Upper lobe of right lung (tissue), 1 donor: Measurements from ENCODE around the gene PRKAR1B. TPM values are rescaled to one million over a fixed set of nuclear protein-coding genes. Genes with fewer than 3 reads are reported as not detected.

Experiments used
- ATAC-seq: fragments of 200-7000 bp; cut with Tn5 transposase; one replicate; pipeline ENCODE4 v1.9.1; 2020; ENCODE audit warnings: mild to moderate bottlenecking, moderate library complexity
- DNase-seq: peaks from one replicate; pipeline ENCODE4 v3.0.0-alpha.2; 2020
- H3K27ac ChIP-seq: fragments of 200-600 bp; one replicate; pipeline ENCODE4 v1.8.0; 2022
- H3K27me3 ChIP-seq: fragments of 200-600 bp; one replicate; pipeline ENCODE4 v1.8.0; 2022; ENCODE audit warnings: mild to moderate bottlenecking
- H3K36me3 ChIP-seq: fragments of 200-600 bp; one replicate; pipeline ENCODE4 v1.8.0; 2022
- H3K4me1 ChIP-seq: fragments of 200-600 bp; one replicate; pipeline ENCODE4 v1.8.0; 2022
- H3K4me3 ChIP-seq: fragments of 200-600 bp; one replicate; pipeline ENCODE4 v1.8.0; 2022; ENCODE audit warnings: mild to moderate bottlenecking
- H3K9me3 ChIP-seq: fragments of 200-600 bp; one replicate; pipeline ENCODE4 v1.8.0; 2022
- intact Hi-C: fragments of 100-400 bp; cut with DNase I; formaldehyde crosslinking; loops from one replicate; pipeline ENCODE4 v1.11.0; 2022
- total RNA-seq: library from RNA; stranded (reverse); fragmentation: NEBNext Ultra II Directional; extraction: Animal tissue kit (Norgen Biotek cat#: 25700); gene quantifications from one replicate; pipeline ENCODE4 v1.2.1, GENCODE V29; 2021
- TF ChIP-seq, protein P1 (sequence below): fragments of 200-600 bp; IDR thresholded peaks from one replicate; pipeline ENCODE4 v1.8.0; 2022; ENCODE audit warnings: antibody characterized with exemption
- donor health status: DM: no; HTN: yes; CAD: no; lungs with severe emphysema.

PRKAR1B gene
- total RNA-seq, 1 donor from 2014 or later: 25.7 TPM

DNA sequence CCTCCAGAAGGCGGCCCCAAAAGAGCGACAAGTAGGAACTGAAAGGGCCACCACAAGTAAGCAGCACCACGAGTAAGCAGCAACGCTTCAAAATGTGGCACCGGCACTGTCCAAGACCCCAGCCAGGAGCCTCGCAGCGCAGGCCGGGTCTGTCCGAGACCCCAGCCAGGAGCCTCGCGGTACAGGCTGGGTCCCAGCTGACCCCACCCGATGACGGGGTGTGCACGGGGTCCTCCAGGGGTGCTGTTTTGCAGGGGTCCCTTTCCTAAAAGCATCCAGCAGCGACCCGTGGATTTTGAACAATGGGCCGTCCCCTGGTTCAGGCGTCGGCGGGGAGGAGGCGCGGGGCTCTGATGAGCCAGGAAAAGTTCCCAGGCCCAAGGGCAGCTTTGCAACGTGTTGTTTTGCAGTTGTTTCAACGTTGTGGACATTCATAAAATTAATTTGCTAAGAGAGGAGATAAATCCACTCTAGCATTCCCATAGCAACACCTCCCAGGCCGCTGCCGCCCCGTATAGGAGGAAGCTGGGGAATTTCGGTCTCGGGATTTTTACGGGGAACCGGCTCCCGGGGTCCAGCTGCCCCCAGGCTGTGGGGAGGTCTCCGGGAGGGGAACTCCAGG is 155.9 kb downstream of the PRKAR1B start:
- DNase-seq (no peak), ATAC-seq (no peak)

DNA sequence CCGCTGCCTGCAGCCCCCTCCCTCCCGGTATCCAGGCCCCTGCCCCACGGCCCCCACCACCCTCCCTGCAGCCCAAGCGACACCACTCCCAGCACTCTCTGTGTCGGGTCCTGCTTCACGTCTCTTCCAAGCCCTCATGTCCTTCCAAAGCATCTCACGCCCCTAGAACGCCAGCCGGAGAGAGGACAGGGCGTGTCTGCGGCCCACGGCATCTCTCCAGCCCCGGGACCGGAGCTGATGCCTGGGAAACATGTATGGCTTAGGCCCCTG is 156.3 kb downstream of the PRKAR1B start:
- Histone ChIP-seq H3K27ac (no peak overlapping the region), H3K27me3 (no peaks in the 10 kb centered on the region), H3K4me3 (no peak overlapping the region), H3K36me3 (no peaks in the 10 kb centered on the region), H3K9me3 (no peaks in the 10 kb centered on the region), H3K4me1 (no peaks in the 10 kb centered on the region)
- TF ChIP-seq, protein P1, sequence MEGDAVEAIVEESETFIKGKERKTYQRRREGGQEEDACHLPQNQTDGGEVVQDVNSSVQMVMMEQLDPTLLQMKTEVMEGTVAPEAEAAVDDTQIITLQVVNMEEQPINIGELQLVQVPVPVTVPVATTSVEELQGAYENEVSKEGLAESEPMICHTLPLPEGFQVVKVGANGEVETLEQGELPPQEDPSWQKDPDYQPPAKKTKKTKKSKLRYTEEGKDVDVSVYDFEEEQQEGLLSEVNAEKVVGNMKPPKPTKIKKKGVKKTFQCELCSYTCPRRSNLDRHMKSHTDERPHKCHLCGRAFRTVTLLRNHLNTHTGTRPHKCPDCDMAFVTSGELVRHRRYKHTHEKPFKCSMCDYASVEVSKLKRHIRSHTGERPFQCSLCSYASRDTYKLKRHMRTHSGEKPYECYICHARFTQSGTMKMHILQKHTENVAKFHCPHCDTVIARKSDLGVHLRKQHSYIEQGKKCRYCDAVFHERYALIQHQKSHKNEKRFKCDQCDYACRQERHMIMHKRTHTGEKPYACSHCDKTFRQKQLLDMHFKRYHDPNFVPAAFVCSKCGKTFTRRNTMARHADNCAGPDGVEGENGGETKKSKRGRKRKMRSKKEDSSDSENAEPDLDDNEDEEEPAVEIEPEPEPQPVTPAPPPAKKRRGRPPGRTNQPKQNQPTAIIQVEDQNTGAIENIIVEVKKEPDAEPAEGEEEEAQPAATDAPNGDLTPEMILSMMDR: no peak
- ATAC-seq: no peak
- intact Hi-C loops: no loop called here
- no peak for DNase-seq

More for the DNA sequence above, 155.9 kb downstream of the PRKAR1B start:
- Histone ChIP-seq H3K27me3 (no peaks in the 10 kb centered on the region), H3K4me1 (no peaks in the 10 kb centered on the region), H3K4me3 (no peak overlapping the region), H3K27ac (no peak overlapping the region), H3K9me3 (no peaks in the 10 kb centered on the region), H3K36me3 (no peaks in the 10 kb centered on the region)
- TF ChIP-seq, protein P1: no peak
- intact Hi-C loops: no loop called here

DNA sequence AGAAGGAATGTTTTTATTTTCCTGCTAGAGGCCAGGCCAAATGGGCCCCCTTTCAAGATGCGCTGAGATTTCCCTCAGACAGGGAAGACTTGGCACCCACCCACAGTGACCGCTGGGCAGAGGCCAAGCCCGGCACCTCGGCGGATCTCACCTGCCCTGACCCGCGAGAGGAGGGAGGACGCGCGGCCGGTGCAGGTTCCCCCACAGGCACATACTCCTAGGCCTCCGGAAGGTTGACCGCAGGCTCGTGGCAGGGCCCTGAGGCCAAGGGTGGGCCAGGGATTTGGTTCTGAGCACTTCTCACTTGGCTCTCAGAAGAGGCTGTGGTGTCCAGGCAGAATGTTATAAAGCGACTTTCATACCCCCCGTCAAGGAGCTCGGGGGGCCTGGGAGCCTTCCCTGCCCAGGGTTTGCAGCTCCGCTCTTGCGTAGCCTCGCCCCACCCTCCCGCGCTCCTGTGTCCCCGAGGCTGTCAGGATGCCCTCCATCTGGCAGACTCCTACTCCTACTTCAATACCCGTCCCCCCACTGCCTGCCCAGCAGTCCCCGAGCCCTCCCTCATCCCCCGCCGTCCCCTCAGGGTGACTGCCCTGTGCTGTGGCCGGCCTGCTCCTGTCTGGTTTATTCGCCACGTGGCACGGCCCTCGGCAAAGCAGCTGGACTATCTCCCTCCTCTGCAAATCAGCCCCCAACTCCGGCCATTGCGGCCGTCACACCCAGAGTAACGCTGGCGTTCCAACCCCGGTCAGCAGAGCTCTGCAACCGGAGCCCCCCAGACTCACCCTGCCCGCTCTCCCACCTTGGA is 156.9 kb downstream of the PRKAR1B start:
- ATAC-seq (no peak), DNase-seq (no peak)

DNA sequence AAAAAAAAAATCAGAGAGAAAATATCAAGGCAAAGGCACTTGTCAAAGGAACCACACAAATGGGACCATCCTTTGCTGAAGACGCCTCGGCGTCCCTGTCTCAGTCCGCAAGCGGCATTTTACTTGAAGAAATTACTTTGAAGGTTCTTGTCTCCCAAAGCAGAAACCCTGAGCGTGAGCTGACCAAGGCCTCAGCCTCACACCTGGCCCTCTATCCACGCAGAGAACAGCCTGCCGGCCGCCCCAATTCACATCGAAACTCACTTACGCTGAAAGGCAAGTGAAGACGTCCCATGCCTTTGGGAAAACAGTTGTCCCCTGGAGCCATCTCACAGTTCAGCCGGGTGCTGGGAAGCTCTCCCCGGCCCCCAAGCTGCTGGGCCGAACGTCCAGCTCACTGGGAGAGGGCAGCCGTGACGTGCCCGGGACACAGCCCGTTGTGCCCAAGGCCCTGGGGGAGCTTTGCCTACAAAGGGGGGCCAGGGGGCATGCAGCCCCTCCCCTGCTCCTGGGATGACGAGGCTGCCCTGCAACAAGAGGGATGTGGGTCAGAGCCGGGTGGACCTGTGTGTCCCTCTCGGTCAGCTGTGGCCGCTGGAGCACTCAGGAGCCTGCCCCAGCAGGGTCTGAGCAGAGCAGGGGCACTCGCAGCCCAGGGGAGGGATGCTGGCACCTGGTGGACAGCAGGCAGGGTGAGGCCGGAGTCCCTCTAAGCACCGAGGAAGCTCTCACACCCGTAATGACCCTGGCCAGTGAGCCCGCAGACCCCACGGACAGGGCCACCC is 157.8 kb downstream of the PRKAR1B start:
- TF ChIP-seq, protein P1: no peak
- ATAC-seq (peak; percentile 6), DNase-seq (no peak)
- Histone ChIP-seq H3K27me3 (no peaks in the 10 kb centered on the region), H3K9me3 (no peaks in the 10 kb centered on the region), H3K27ac (no peak overlapping the region), H3K36me3 (no peaks in the 10 kb centered on the region), H3K4me3 (no peak overlapping the region), H3K4me1 (no peaks in the 10 kb centered on the region)
- intact Hi-C loops: no loop called here

More for the DNA sequence above, 156.9 kb downstream of the PRKAR1B start:
- Histone ChIP-seq H3K36me3 (no peaks in the 10 kb centered on the region), H3K27ac (no peak overlapping the region), H3K27me3 (no peaks in the 10 kb centered on the region), H3K4me3 (no peak overlapping the region), H3K9me3 (no peaks in the 10 kb centered on the region), H3K4me1 (no peaks in the 10 kb centered on the region)
- intact Hi-C loops: no loop called here
- TF ChIP-seq, protein P1: no peak

DNA sequence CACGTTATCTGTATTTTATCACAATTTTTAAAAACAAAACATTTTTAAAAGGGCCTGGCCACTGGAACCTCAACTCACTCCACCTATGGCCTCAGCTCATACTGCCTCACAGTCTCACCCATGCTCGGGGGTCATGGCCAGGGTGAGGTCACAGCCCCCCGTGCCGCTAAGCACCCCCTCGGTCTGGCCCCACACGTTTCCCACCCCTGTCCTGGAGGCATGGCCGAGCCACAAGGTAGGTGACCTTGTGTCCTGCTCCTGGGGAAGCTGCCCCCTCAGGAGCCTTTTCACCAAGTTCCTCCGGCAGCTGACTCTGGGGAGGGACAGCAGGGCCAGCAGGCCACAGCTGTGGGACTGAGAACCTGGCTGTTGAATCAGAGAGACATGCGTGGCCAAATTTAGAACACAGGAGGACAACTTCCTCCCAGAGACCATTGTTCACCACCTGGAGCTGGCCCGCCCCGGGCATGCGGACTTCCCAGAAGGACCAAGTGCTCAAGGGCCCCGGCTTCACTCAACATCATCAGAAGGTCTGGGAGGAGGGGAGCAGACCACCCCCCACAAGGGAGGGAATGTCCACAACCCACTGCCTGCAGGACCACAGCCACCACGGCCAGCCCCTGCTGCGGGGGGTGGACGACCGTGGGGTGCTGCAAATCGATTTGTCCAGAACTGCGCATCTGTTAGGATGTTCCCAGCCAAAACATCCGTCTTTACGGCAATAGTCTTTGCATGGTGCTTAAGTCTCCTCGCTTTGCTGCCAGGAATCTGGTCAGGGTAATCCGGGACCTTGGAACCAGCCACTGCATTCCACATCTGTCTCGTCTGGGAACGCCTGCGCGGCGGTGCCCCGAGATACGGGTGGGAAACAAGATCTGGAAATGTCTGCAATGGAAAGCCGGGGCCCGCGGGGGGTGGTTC is 158.8 kb downstream of the PRKAR1B start:
- Histone ChIP-seq H3K9me3 (no peaks in the 10 kb centered on the region), H3K27ac (no peak overlapping the region), H3K36me3 (no peaks in the 10 kb centered on the region), H3K4me1 (no peaks in the 10 kb centered on the region), H3K27me3 (no peaks in the 10 kb centered on the region), H3K4me3 (no peak overlapping the region)
- TF ChIP-seq, protein P1: no peak
- DNase-seq (no peak), ATAC-seq (no peak)
- intact Hi-C loops: no loop called here
